HS-5 (cell line): Measurements from ENCODE around the gene TFF1.

Source experiments
- DNase-seq: peaks from one replicate; pipeline ENCODE4 v3.0.0-alpha.2; 2012; ENCODE audit warnings: low read depth

The TFF1 gene

DNA sequence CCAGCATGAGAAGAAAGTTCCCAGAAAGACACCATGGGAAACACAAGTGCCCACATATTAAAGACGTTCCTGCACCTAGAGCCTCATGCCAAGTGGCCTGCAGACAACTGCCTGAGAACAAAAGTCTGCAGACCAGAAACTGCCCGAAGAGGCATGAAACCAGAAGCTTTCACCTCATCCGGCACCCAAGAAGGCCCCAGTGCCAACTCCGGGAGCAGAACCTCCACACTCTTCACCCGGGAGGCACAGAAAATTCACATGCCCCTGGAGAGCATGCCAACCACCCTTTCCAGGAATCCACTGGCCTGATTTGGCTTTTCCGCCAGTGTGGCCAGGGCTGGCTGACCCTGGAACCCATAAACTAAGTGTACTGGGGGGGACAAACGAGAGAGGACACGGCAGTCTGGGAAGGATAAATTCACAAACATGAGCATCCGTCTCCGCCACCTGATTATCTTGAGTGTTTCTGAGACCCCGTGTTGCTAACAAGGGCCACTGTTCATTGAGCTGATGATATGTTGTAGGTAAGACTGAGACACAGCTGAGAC lies 22.3 kb downstream of the TFF1 start:
- no peak for DNase-seq

DNA sequence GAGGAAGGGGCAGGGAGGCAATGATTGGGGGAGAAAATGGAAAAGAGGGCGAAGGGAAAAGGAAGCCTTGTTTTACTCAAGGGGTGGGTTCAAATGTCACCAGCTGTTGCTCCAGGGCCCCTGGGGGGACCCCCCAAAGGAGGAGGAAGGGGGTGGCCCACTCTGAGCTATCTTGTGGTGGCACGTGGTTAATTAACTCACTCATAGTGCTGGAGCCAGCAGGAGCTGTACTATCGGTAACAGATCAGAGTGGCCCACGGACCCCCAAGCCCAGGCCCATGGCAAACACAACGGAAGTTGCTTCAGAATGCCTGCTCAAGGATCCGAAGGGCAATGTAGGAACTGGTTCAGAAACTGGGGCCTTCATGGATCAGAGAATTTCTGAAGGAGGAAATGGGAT lies 22.8 kb downstream of the TFF1 start:
- DNase-seq: no peak

DNA sequence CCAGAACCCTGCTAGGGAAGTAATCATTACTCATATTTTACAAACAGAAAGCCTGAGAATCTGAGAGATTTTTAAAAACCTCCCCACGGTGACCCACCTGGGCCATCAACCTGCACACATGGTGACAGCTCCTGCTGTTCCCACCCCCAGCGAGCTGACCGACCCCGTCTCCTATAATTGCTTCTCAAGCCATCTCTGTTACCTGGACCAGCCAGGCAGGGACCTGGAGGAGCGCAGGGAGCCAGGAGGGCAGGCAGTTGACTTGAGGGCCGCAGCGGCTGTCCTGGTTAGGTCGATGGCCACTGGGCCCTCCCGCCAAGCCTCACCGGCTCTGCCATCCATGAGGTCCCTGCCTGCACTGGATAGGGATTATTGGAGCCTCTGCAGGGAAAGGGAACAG lies 23.2 kb downstream of the TFF1 start:
- no peak for DNase-seq

DNA sequence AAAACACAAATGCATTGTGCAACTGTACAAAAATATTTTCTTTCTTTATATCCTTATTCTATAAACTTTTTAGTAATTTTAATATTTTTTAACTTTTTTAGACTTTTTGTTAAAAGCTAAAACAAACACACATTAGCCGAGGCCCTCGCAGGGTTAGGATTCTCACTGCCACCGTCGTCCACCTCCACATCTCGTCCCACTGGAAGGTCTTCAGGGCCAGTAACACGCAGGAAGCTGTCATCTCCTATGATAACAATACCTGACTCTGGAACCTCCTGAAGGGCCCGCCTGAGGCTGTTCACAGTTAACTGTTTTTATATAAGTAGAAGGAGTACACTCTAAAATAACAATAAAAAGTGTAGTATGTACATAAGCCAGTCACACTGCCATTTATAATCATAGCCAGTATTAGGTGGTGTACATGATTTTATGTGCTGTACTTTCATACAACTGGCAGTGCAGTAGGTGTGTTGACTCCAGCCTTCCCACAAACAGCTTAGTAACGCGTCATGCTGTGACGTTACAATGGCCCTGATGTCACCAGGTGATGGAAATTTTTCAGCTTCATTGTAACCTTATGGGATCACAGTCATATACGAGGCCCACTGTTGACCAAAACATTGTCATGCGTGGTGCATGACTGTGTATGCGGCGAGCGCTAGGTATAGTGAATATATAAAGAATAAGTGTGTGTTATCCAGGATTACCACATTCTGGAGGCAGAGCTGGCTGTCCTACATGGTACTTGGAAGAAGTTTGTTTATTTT lies 24.4 kb downstream of the TFF1 start:
- DNase-seq: no peak

DNA sequence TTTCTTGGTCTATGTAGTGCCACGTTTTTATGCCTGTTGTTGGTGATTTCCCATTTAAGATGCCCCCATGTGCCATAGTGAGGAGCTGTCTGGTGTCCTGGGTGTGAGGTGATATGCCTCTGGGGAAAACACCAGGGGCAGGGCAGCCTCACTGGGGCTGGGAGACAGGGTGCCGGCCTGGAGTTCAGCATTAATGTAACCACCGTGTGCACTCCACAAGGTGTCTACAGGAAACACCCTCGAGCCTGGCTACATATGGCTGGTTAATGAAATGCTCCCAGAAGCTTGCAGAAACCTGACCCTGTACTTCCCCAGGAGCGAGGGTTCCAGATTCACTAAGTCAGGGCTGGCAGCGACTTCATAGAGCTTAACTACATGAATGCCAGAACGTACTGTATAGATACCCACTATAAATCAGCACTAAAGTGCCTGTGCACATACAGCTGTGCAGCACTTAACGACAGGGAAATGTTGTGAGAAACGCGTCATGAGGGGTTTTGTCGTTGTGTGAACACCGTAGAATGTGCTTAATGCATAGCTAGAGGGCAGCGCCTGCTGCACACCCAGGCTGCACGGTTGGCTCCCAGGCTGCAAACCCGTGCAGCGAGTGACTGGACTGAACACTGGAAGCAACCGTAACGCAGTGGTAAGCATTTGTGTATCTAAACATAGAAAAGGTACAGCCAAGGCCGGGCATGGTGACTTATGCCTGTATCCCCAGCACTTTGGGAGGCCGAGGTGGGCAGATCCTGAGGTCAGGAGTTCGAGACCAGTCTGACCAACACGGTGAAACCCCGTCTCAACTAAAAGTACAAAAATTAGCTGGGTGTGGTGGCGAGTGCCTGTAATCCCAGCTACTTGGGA lies 25.9 kb downstream of the TFF1 start:
- no peak for DNase-seq

DNA sequence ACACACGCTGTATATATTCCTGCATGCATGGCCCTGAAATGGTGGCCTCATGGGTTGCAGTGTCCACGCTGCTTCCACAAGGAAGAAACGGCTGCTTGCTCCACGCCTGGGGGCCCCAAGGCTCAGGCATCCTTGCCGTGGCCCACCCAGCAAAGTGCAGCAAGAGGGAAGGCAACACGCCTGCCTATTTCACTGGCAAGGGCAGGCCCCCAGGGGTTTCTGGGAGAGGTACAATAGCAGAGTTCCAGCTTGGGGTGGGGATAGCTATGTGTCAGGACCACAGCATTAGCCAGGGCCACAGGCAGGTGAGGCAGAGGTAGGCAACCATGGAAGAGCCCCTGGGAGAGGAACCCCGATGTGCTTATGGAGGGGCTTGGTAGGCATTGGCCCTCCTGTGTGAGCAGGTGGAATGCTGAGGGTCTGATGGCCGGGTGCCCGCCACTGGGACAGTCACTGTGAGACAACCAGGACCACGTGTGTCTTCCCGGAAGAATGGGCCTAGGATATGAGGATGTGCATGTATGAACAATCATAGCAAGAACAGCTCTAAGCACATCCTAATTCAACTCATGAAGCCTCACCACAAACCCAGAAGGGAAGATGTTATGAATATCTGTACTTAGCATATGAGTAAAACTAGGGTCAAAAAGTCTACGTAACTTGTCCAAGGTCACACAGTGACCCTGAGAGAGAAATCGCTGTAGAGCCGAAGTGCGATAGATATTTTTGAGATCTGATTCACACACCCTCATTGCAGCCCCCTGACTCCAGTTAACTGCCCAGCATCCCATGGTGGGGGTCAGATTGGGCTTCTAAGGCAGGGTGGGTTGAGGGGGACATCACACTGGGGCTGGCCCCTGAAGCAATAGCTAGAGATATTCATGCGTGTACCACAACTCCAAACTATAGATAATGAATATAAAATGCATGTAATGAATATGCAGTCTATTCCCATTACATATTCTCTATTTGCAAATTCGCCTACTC lies 27.3 kb downstream of the TFF1 start:
- no peak for DNase-seq

DNA sequence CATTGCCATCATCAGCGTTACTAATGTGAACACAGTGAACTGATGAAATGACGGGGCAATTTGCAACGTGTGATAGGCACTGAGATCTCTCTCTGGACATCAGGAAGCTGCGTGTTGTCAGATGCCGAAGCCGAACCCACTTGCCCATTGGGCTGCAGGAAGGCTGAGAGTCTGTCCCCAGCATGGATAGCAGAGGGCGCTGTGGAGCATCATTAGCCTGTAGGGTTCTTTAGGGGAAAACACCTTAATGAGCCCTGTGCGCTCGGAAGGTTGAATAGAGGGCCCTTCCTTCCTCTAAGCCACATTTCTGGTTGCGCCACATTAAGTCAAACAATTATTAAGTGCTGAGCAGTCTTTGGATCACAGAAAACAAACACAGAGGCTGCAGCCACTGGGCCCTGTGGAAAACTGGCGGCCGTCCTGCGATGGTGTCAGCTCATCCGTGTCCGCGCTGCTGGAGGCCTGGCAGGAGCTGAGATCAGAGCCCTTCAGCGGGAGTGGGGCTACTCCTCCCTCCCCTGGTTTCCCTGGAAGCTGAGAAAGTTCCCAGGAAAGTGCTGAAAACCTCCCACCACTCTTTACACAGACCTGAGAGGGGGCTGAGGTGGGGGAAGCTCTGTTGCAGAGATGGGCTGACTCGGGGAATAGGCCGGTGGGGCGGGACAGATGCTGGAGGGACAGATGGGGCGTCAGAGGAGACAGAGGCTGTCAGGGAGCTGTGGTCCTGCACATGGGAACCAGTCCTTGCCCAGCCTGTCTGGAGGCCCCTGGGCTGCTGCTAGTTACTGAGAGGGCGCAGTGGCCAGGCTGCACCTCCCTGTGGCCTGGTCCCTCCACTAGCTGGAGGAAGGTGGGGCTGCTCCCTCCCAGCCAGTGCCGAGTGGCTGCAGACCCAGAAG lies 28.3 kb downstream of the TFF1 start:
- no peak for DNase-seq

DNA sequence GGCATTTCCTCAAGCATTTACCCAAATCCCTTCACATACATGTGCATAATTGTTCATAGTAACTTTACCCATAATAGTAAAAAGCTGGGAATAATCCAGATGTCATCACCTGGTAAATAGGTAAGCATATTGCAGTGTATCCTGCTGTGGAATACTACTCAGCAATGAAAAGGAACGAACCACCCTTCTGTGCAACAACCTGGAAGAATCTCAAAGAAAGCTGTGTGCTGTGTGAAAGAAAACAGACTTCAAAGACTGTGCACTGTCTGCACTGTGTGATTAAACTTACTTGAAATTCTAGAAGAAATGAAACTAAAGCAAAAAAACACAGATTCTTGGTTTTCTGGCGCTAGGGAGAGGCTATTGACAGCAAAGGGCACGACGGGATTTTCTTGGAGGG lies 29.1 kb downstream of the TFF1 start:
- DNase-seq: no peak

DNA sequence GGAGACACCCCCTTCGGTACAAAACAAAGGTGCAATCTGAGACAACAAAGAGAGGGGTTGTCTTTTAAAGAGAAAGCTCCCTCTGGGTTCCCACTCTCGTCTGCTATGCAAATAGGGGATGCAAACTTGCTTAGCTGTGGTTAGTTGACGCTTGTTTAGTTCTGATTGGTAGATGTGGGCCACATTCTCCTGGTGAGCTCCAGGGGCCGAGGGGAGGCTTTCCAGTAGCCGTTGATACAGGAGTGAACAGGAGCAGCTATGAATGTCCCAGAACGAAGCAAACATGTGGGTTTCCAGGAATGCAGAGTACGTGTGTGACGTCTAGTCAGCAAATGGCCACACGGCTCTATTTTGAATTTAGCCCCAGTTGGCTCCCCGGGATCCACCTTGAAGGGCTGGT lies 30.3 kb downstream of the TFF1 start:
- no peak for DNase-seq

DNA sequence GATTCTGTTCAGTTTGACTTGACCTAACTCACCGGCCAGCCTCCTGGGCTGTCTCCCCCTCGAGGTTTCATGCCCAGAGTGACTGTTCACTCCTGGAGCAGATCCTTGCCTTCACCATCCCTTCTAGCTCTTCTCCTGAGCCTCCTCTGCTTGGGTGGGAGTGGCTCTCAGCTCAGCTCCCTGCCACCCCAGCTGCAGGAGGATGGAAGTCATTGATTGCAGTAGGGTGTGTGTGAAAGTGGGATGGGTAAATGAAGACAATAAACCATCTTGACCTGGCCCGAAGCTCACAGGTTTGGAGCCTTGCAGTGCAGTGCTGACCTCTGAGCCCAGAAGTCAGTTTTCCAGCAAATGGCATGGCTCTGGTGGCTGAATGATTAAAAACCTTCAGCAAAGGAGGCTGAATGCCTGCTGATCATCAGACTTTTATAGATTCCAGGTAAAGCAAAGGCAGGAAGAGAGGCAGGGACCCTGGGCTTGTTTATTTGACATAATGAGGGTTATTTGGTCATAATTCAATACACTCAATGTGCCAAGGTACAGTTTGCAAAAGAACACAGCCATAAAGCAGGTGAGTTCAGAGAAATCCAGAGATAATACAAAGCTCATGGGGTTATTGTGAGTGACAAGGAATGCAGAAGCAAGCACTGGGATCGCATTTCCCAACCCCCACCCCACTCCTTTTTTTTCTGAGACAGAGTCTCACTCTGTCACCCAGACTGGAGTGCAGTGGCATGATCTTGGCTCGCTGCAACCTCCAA lies 33.6 kb downstream of the TFF1 start:
- no peak for DNase-seq

DNA sequence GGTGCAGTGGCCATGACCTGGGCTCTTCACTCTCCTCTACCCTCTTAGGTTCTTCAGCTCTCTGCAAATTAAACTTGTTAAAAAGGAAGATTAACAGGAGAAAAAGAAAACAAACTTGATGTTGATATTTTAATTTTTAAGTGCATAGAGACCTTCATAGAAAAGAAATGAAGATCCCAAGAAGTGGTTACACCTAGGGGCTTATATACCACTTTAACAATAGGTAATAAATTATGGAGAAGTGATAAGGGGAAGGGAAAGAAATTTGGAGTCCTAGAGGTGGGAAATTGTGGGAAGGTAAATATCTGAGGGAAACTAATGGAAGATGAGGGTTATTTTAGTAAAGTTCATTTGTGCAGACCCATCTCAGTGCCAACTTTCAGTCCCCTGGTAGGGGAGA lies 34.7 kb downstream of the TFF1 start:
- no peak for DNase-seq

DNA sequence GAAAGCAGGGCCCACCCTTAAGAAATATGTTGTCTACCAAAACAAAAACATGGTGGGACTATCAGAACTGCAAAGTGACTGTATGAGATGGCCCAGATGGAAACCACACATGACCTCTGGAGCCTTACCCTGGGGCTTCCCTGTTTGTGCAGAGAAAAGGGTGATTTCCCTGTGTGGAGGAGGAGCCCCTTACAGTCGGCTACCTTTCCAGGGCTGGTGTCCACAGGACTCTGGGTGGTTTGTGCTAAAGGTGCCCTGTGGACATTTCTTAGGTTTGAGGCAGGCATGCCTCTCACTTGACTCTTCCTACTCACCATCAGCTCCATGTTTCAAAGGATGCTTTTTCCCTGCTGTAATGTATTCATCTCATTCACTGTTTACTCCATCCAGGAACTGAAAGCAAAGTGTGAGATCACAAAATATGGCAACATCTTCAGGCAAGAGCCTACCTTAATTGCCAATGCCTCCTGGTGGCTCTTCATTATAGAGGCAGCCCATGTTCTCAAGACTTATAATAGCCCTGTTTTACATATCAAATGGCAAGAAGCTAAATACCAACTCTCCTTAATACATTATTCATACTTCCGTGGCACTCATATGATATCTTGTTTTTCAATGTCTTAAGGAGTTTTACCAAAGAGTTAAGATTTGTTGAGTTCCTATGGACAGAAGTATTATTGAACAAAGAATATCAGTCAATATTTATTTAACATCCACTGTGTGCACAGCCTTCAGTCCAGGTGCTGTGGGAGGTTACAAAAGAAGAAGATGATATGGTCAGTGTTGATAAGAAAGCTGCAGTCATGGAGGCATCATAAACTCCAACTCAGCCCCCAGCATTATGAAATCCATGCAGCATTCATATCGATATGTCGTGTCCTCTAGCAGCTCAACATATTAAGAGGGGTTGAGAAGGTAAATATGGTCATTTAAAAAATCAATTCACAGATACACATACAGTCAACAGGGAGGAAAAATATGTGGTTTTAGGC lies 35.7 kb downstream of the TFF1 start:
- DNase-seq: no peak

DNA sequence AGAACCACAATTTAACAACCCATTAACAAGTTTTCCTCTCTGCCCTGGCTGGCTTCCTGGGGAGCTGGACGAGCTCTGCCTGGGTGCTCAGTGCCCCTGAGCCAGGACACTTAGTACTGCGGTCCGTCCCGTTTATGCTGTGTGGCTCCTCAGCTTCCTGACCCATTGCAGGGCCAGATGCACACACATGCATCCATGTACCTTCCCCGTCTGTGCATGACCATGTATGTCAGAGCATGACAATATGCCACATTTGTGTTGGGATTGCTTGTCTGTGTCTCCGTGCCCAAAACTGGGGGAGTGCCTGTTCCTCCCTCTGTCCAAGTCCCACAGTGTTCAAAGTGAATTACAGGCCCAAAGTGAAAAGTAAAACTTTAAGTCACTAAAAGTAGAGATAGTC lies 41.4 kb downstream of the TFF1 start:
- DNase-seq: no peak

DNA sequence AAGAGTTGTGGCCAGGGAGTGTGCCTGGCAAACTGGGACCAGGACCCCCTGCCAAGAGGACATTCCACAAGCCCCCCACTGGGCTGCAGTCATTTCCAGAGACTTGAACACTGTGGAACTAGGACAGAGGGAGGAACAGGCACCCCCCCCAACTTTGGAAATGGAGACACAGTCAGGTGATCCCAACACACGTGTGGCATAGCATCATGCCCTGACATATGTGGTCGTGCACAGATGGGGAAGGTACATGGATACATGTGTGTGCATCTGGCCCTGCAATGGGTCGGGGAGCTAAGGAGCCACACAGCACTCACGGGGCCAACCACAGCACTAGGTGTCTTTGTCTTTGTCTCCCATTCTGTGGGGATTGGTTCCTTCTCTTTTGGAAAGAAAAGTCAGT lies 44.5 kb downstream of the TFF1 start:
- DNase-seq: no peak

DNA sequence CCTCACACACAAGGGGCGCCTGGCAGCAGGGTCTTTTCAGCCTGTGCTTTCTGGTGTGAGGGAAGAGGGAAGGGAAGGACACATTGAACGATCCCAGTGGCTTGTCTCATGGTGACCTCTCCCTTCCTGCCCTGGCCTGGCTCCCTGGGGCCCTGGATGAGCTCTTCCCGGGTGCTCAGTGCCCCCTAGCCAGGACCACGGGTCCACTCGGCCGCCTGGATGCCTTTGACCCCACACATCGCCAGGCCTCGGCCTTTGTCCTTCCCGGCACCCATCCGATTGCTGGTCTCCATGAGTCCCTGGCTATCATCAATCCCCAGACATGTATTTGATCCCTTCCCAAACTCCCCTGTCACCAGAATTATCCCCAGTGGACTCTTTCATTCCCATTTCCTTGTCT lies 45.1 kb downstream of the TFF1 start:
- no peak for DNase-seq

DNA sequence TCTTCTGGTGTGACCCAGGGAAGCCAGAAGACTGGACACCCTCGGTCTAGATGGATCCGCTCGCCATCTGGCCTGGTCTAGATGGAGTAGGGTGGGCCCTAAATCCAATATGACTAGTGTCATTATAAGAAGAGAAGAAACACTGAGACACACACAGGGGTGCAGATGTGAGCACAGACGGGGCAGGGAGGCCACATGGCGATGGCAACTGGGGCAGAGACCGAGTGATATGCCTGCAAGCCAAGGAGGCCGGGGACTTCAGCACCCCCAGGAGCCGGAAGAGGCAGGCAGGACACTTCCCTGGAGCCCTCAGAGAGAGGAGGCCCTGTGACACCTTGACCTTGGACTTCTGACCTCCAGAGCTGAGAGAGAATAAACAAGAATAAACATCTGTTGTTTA lies 45.5 kb downstream of the TFF1 start:
- DNase-seq: no peak

DNA sequence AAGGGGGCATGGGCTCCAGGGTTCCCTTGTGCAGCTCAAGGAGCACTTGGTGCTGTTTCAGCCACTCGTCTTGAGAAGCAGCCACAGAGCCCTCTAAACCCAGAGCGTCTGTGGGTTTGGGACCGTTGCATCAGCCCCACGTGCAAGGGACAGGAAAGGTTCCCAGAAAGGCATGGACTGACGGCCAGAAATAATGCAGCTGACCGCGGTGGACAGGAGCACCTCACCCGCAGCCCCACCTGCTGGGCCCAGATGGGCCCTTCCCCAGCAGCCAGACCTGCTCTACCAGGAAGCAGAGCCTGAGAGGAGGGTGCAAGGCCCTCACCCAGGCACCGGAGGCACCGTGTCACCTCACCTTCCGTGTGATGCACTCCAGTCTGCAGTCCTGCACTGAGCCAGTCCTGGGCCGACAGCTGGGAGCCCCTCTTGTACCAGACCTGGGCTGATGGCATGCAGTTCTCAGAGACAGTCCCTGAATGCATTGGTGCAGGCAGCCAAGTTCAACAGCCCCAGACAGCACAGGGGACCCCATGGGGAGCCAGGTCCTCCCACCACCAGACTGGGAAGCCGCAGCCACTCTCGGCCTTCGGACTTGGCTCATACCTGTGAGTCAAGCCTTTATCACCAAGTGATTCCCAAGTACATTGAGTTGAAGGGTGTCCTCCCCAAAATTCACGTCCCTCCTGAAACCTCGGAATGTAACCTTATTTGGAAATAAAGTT lies 46.3 kb downstream of the TFF1 start:
- no peak for DNase-seq

DNA sequence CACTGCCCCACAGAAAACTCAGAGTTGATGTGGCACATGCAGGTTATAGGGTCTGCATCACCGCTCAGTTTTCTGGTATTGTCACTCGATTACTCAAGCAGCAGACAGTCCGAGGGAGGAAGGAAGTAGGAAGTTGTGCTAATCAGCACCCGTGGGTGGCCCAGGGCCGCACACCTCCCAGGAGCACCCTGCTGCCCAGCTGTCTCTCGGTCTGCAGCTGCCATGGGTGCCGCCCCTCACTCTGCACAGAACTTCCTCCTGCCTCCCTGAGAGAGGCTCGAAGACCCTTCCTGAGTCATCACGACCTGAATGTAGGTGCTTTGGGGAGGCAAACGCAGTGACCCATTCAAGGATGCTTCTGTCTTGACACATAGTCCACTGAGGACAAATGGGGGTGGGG lies 47.0 kb downstream of the TFF1 start:
- DNase-seq: no peak
